Fibroblast of the aortic adventitia (primary cell): ENCODE measurements around the gene PDE7B. TPM values are rescaled to one million over a fixed set of nuclear protein-coding genes. Genes with fewer than 3 reads are reported as not detected.

Experiments
- DNase-seq: peaks from one replicate; pipeline ENCODE4 v3.0.0-alpha.2; 2010; ENCODE audit warnings: low read depth
- H3K4me3 ChIP-seq: 2 replicates; pipeline ENCODE4 v1.5.1; 2011; ENCODE audit warnings: low read depth, mild to moderate bottlenecking, control low read depth, low read length, moderate library complexity
- total RNA-seq: library from RNA; depleted of rRNA; stranded (reverse); fragments of >200 nt; gene quantifications from 2 replicates; pipeline ENCODE4 v1.2.3, GENCODE V29; 2012; ENCODE audit warnings: low replicate concordance
- TF ChIP-seq, protein P1 (sequence below): IDR thresholded peaks from 2 replicates; pipeline ENCODE4 v1.5.1; 2011; ENCODE audit warnings: mild to moderate bottlenecking, low read length, control low read depth, inconsistent platforms; ENCODE audit not compliant: insufficient read depth

Gene PDE7B
- total RNA-seq, 1 donor: 23.9 TPM

DNA sequence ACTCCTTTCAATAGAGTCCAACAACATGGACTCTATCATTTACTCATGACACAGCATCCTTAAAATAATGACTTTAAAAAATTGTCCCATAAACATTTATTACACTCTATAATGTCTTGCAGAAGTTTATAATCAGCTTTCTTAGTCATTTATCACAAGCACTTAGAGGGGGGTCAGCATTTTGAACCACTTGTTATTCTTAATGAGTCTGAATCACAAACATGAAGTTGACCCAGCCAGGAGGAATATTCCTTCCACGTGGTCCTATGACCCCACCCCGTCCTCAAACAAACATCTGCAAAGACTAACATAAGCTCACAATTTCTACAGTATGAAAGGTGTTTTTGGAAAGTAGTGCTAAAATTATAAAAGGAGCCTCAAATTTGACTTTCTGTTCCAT lies 307.5 kb downstream of the PDE7B start:
- no peak for DNase-seq
- H3K4me3 ChIP-seq: no peak overlapping the region
- TF ChIP-seq, protein P1, sequence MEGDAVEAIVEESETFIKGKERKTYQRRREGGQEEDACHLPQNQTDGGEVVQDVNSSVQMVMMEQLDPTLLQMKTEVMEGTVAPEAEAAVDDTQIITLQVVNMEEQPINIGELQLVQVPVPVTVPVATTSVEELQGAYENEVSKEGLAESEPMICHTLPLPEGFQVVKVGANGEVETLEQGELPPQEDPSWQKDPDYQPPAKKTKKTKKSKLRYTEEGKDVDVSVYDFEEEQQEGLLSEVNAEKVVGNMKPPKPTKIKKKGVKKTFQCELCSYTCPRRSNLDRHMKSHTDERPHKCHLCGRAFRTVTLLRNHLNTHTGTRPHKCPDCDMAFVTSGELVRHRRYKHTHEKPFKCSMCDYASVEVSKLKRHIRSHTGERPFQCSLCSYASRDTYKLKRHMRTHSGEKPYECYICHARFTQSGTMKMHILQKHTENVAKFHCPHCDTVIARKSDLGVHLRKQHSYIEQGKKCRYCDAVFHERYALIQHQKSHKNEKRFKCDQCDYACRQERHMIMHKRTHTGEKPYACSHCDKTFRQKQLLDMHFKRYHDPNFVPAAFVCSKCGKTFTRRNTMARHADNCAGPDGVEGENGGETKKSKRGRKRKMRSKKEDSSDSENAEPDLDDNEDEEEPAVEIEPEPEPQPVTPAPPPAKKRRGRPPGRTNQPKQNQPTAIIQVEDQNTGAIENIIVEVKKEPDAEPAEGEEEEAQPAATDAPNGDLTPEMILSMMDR: no peak

DNA sequence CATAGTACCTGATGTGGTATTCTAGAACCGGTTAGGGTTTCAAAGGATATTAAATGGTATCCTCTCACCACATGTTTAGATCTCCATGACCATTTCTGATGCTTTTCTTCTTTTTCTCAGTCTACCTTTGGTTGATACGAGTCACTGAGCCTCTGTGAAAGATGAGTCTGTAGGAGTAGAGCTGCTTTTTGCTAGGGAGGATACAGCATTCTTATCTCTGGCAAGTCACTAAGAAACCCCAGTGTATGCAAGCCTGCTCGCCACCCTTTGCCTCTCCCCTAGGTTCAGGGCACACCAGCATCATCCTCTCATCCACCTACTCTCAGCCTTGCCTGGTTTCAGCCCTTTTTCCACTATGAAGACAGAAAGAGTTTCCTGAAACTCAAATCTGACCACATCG lies 308.7 kb downstream of the PDE7B start:
- no peak for DNase-seq
- TF ChIP-seq, protein P1: no peak
- no peak overlapping the region for H3K4me3 ChIP-seq

DNA sequence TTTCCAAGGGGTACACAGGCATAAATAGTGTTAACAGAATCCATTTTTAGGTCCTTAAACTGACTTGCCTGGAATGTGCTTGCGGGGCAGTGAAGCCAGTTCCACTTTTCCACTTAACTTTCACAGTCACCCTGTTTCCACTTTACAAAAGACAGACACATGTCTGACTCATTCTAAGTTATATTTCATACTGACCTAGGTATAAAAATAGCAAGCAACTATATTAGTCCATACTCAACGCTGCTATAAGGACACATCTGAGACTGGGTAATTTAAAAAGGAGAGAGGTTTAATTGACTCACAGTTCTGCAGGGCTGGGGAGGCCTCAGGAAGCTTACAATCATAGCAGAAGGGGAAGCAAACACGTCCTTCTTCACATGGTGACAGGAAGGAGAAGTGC lies 310.4 kb downstream of the PDE7B start:
- TF ChIP-seq, protein P1: no peak
- no peak for DNase-seq
- H3K4me3 ChIP-seq: no peak overlapping the region

DNA sequence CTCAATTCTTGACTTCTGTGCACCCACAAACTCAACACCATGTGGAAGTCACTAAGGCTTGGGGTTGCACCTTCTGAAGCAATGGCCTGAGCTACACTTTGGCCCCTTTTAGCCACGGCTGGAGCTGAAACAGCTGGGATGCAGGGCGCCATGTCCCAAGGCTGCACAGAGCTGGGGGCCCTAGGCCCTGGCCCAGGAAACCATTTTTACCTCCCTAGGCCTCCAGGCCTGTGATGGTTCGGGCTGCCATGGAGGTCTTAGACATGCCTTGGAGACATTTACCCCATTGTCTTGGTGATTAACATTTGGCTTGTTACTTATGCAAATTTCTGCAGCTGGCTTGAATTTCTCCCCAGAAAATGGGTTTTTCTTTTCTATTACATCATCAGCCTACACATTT lies 311.8 kb downstream of the PDE7B start:
- no peak overlapping the region for H3K4me3 ChIP-seq
- no peak for DNase-seq
- TF ChIP-seq, protein P1: no peak

DNA sequence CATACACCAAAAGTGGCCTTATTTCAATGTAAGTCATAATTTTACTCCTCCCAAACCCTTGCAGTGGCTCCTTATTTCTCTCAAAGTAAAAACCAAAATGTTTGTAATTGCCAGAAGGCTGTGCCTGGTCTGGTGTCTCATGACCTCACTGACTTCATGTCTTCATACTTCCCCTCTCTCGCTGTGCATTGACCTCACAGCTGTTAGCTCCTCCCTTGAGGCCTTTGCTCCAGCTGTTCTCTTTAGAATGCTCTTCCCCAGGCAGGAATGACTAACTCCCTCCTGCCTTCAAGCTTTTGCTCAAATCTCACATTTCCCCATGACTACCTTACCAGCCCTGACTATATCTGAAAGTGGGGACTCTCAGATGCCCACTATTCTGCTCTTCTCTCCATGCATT lies 315.3 kb downstream of the PDE7B start:
- no peak for DNase-seq
- TF ChIP-seq, protein P1: no peak

DNA sequence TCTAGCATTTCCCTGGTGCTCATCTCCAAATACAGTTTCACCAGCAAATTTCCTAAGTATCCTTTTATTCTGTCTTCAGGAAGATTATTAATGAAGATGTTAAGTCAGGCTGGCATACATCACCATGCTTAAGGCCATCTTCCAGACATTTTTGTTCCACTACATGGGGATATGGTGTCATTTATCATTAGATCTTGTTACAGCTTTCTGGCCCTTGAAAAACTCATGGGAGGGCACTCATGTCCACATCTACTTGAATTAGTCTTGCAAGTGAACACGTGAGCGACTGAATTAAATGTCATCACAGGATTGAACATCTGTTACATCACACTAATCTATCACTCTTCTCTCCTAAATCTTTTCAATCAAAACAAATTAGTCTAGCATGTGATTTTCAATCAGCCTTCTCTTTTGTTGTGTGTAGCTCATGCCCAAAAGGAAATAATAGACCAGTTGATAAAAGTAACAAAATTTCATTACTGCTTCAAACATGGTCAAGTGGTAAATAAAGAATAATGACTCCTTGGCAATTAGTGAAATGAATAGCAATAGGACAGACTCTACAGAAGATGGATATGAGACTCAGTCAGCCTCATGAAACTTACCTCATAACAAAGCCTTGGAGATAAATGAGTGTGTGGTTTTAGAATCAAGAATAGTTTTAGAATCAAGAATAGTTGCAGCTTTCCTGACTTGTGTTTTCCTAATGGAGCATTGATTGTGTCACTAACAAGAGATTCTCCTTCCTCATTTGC lies 318.1 kb downstream of the PDE7B start:
- no peak overlapping the region for H3K4me3 ChIP-seq
- TF ChIP-seq, protein P1: no peak
- DNase-seq: no peak

More for the DNA sequence above, 315.3 kb downstream of the PDE7B start:
- no peak overlapping the region for H3K4me3 ChIP-seq

DNA sequence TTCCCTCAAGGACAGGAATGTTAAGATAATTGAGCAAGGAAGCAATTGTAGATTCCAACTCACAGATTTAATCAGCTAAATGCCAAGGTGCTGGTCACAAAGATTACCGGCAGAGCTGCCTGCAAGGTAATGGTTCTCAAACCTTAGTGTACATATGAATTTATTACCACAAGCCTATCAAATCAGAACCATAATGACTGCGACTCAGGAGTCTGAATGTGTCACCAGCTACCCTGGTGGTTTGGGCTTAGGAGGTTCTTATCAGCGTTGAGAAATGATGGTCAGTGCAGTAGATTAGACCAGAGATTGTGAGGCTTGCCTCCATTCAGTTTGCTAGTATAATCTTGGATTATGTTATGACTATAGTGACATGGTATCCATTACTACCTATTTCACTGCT lies 319.7 kb downstream of the PDE7B start:
- H3K4me3 ChIP-seq: no peak overlapping the region
- TF ChIP-seq, protein P1: no peak
- no peak for DNase-seq
